B cell (primary cell): ENCODE results near the gene RIMS3. TPM values are rescaled to one million over a fixed set of nuclear protein-coding genes. Genes with fewer than 3 reads are reported as not detected.

Experiments used
- ATAC-seq: fragments of 200-7000 bp; cut with Tn5 transposase; one replicate; pipeline ENCODE4 v1.10.0; 2021; ENCODE audit warnings: low read depth, mild to moderate bottlenecking, moderate number of reproducible peaks, moderate library complexity
- CTCF ChIA-PET: fragments of 350-600 bp; sonication (Branson Sonifier 250); formaldehyde crosslinking; loops from one replicate; lab custom pipeline; 2021; ENCODE audit warnings: antibody characterized with exemption, inconsistent platforms; lab: Charles Lee
- POLR2A ChIA-PET: fragments of 350-600 bp; sonication (Branson Sonifier 250); formaldehyde crosslinking; loops from one replicate; lab custom pipeline; 2021; ENCODE audit warnings: antibody characterized with exemption; lab: Charles Lee
- DNase-seq: peaks from one replicate; pipeline ENCODE4 v3.0.0; 2013
- H2AFZ ChIP-seq: 2 replicates; pipeline ENCODE4 v1.6.1; 2012; ENCODE audit warnings: mild to moderate bottlenecking, low read depth, low read length; ENCODE audit not compliant: insufficient read depth, poor library complexity, severe bottlenecking
- H3K27ac ChIP-seq, 2 donors: 1 replicate in 1 of 2; 2 replicates in 1 of 2; pipeline ENCODE4 v1.5.1; 2012 to 2013; ENCODE audit warnings: low read length in 2 of 2, mild to moderate bottlenecking in 2 of 2, moderate library complexity in 1 of 2
- H3K27me3 ChIP-seq, 4 experiments: fragments of 200-600 bp in 1 of 4; sonication (generic) in 1 of 4; replicated peaks in 1 of 4; 1 replicate in 2 of 4; 2 replicates in 2 of 4; pipeline versions ENCODE4 v1.6.1 to v1.7.0; 2013 to 2016; ENCODE audit warnings: low read length in 3 of 4, mild to moderate bottlenecking in 2 of 4, mixed read lengths in 1 of 4, moderate library complexity in 1 of 4; ENCODE audit not compliant: insufficient read depth in 4 of 4, control insufficient read depth in 3 of 4; ENCODE audit errors: control extremely low read depth in 1 of 4
- H3K36me3 ChIP-seq, 2 experiments: replicated peaks in 1 of 2; 1 replicate in 1 of 2; 2 replicates in 1 of 2; pipeline versions ENCODE4 v1.6.1 to v1.7.1; 2013; ENCODE audit warnings: low read length in 1 of 2; ENCODE audit not compliant: insufficient read depth in 2 of 2, control insufficient read depth in 1 of 2; ENCODE audit errors: control extremely low read depth in 1 of 2, extremely low read depth in 1 of 2
- H3K4me1 ChIP-seq, 2 donors: fragments of 200-600 bp in 1 of 2; sonication (generic) in 1 of 2; 1 replicate in 1 of 2; 2 replicates in 1 of 2; pipeline versions ENCODE4 v1.5.1 to v1.6.1; 2013 to 2017; ENCODE audit warnings: low read length in 2 of 2; ENCODE audit not compliant: control insufficient read depth in 2 of 2, insufficient read depth in 2 of 2
- H3K4me2 ChIP-seq: replicated peaks from 2 replicates; pipeline ENCODE3; 2012; ENCODE audit warnings: mild to moderate bottlenecking, low read depth, low read length; ENCODE audit not compliant: poor library complexity, severe bottlenecking
- H3K4me3 ChIP-seq, 5 experiments: fragments of 200-600 bp in 1 of 5; sonication (generic) in 1 of 5; 1 replicate in 3 of 5; 2 replicates in 2 of 5; pipeline versions ENCODE4 v1.5.1 to v1.7.0; 2011 to 2016; ENCODE audit warnings: low read length in 4 of 5, mild to moderate bottlenecking in 4 of 5, low read depth in 2 of 5, control low read depth in 1 of 5, moderate library complexity in 1 of 5; ENCODE audit not compliant: insufficient read depth in 1 of 5; ENCODE audit errors: control extremely low read depth in 1 of 5, extremely low read depth in 1 of 5
- H3K79me2 ChIP-seq: fragments of 200-600 bp; sonication (generic); one replicate; pipeline ENCODE4 v1.6.0; 2016; ENCODE audit warnings: low read length; ENCODE audit not compliant: control insufficient read depth, insufficient read depth
- H3K9ac ChIP-seq: fragments of 200-600 bp; sonication (generic); 2 replicates; pipeline ENCODE4 v1.6.1; 2017; ENCODE audit warnings: mild to moderate bottlenecking, low read length, moderate library complexity
- H3K9me3 ChIP-seq, 3 donors: one replicate each; pipeline versions ENCODE4 v1.6.1 to v1.7.1; 2013; ENCODE audit warnings: low read length in 2 of 3; ENCODE audit not compliant: control insufficient read depth in 2 of 3, insufficient read depth in 1 of 3; ENCODE audit errors: control extremely low read depth in 1 of 3
- H4K20me1 ChIP-seq: 2 replicates; pipeline ENCODE4 v1.6.0; 2012; ENCODE audit warnings: mild to moderate bottlenecking, low read length; ENCODE audit not compliant: insufficient read depth, control insufficient read depth, poor library complexity, severe bottlenecking
- H3K27ac Mint-ChIP-seq: one replicate; pipeline ENCODE4 v1.8.0; 2021; ENCODE audit warnings: mixed read lengths
- H3K27me3 Mint-ChIP-seq: one replicate; pipeline ENCODE4 v1.8.0; 2021; ENCODE audit warnings: mixed read lengths
- H3K4me1 Mint-ChIP-seq: one replicate; pipeline ENCODE4 v1.8.0; 2021; ENCODE audit warnings: mixed read lengths
- H3K4me3 Mint-ChIP-seq: one replicate; pipeline ENCODE4 v1.8.0; 2021; ENCODE audit warnings: mixed read lengths
- H3K9me3 Mint-ChIP-seq: one replicate; pipeline ENCODE4 v1.8.0; 2022; ENCODE audit warnings: mixed read lengths; ENCODE audit not compliant: insufficient read depth
- CTCF ChIP-seq: fragments of 200-600 bp; IDR thresholded peaks from one replicate; pipeline ENCODE4 v1.8.0; 2022; ENCODE audit warnings: antibody characterized with exemption, mild to moderate bottlenecking
- EZH2 ChIP-seq: IDR thresholded peaks from 2 replicates; pipeline ENCODE4 v1.6.1; 2012; ENCODE audit warnings: borderline replicate concordance, low read depth, mild to moderate bottlenecking, moderate library complexity, low read length; ENCODE audit not compliant: insufficient read depth, poor library complexity, severe bottlenecking
- WGBS: methylation state at CpG from one replicate; pipeline ENCODE4 v1.1.5; 2013; ENCODE audit warnings: missing lambda C conversion rate; ENCODE audit not compliant: insufficient coverage; 5-methylcytosine and 5-hydroxymethylcytosine counted together
- intact Hi-C: fragments of 100-400 bp; cut with micrococcal nuclease; formaldehyde crosslinking; loops from one replicate; pipeline ENCODE4 v1.10.0; 2022
- polyA plus RNA-seq: library from polyadenylated mRNA; depleted of rRNA; stranded (reverse); fragments of >200 nt; gene quantifications from 2 replicates; pipeline ENCODE4 v1.2.3, GENCODE V29; 2012
- total RNA-seq, 2 donors: library from RNA; stranded (reverse); fragments of 120-200 nt in 1 of 2; gene quantifications; 1 replicate in 1 of 2; 2 replicates in 1 of 2; pipeline versions ENCODE4 v1.2.3 to v1.2.4, GENCODE V29; 2013 to 2022

The RIMS3 gene
- total and polyA plus RNA-seq, 2 donors (not counting 1 experiment from before 2014, with no cell fraction given), result 1.1 to 5.4 TPM

GRCh38 chr1:40606978-40607377 is 58.5 kb downstream of the RIMS3 start:
- ATAC-seq (no peak), DNase-seq (no peak)
- intact Hi-C loops, result no loop called here
- Mint-ChIP-seq H3K4me1 (no peaks in the 10 kb centered on the region), H3K27ac (no peak overlapping the region), H3K9me3 (no peaks in the 10 kb centered on the region), H3K4me3 (no peak overlapping the region), H3K27me3 (peaks cover 6% of the 10 kb centered on the region)
- Histone ChIP-seq H3K36me3 (no peaks in the 10 kb centered on the region), H3K9me3 (no peaks in the 10 kb centered on the region), H3K9ac (no peak overlapping the region), H4K20me1 (no peaks in the 10 kb centered on the region), H3K27ac (no peak overlapping the region), H3K27me3 (no peaks in the 10 kb centered on the region), H2AFZ (no peak overlapping the region), H3K79me2 (no peaks in the 10 kb centered on the region), H3K4me1 (no peaks in the 10 kb centered on the region), H3K4me2 (no peak overlapping the region), H3K4me3 (no peak overlapping the region)
- ChIA-PET POLR2A (no interaction called here), CTCF (interaction anchor here (0.9 kb wide), 1 partner anchor 269 kb away, joined by 3 read pairs; no protein-coding TSS in a partner anchor)
- TF ChIP-seq CTCF (no peak), EZH2 (no peak)
- 90% methylated on average over 2 of the region's 2 CpGs for WGBS

- Histone ChIP-seq H3K9me3 (no peaks in the 10 kb centered on the region), H3K9ac (no peak overlapping the region), H4K20me1 (no peaks in the 10 kb centered on the region), H3K27me3 (no peaks in the 10 kb centered on the region), H3K4me3 (no peak overlapping the region), H2AFZ (no peak overlapping the region), H3K36me3 (no peaks in the 10 kb centered on the region), H3K4me2 (no peak overlapping the region), H3K4me1 (no peaks in the 10 kb centered on the region), H3K79me2 (no peaks in the 10 kb centered on the region), H3K27ac (no peak overlapping the region)
- no peak for DNase-seq
- Mint-ChIP-seq H3K9me3 (no peaks in the 10 kb centered on the region), H3K4me1 (no peaks in the 10 kb centered on the region), H3K27me3 (peaks cover 10% of the 10 kb centered on the region), H3K27ac (no peak overlapping the region), H3K4me3 (no peak overlapping the region)
- 100% methylated on average over 1 of the region's 3 CpGs for WGBS
- ATAC-seq, result no peak
- ChIA-PET CTCF (no interaction called here), POLR2A (no interaction called here)
- intact Hi-C loops, result no loop called here
- TF ChIP-seq CTCF (no peak), EZH2 (no peak)
Observed at GRCh38 chr1:40606194-40606593, 59.3 kb downstream of the RIMS3 start.
